ENCODE data around the gene MT1E.
"Not testable (repeated sequence)": the region's sequence is repeated elsewhere in the genome, so short reads cannot be mapped to it uniquely, and the experiment has no call there.

The MT1E gene

DNA sequence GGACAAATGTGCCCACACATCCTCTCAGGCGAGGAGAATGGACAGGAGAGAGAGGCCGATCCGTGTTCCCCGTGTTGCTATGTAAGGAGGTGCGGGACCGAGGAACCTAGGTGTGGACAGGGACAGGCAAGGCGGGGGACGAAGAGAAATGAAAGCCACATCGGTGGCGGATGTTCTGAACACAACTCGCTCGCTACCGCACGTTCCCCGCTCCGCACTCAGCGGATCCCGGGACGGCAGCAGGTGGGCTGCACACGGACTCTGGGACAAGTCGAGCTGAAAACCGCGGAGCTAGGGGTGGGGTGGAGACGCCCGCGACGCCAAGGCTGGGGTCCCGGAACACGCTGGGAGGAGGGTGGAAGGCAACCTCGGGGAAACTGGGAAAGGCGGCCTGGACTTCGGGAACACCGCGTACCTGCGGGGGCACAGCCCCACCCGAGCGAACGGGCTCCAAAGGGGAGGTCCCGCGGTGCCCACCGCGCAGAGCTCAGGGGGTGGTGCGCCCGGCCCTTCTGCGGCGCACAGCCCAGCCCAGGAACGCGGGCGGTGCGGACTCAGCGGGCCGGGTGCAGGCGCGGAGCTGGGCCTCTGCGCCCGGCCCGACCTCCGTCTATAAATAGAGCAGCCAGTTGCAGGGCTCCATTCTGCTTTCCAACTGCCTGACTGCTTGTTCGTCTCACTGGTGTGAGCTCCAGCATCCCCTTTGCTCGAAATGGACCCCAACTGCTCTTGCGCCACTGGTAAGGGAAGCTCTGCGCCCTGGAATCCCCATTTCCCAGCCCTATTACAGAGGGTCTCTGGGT, at the start of gene MT1E:
TSS of gene MT1E (plus strand) at position 642 of the 803 bp plus-strand sequence. CDS start at position 713, 71 bp downstream.
- DNase-seq (ENCODE audit: low read depth in 2 of 2): peak; percentile 61 to 63

DNA sequence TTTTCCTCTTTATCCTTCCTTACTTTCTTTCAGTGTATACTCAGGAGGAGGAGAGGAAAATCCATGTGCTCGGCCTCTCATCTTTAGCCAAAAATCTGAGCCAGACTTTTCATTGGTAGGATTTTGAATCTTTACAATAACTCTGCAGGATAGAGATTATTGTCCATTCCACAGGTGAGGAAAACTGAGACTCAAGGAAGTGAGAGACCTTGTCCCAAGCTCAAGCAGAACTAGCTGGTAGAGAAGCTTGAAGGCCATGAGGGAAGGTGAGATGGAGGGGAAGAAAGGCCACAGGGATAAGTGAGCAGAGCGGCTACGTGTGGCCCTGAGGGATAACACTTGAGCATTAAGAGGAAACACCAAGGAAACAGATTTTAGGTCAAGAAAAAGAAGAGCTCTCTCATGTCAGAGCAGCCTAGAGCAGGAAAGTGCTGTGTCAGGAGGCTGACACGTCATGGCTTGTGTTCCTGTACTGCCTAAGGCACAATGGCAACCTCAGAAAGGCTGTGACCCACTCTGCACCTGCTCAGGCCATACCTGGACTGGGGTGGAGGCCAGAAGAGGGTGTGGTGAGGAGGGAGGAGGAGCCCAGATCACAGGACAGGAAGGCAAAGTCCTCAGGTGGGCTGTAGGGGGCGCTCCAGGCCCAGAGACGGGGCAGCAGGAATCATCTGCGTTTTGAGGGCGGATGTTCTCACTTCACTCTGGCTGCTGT, 48.8 kb upstream of the MT1E start:
- peak; percentile 9 to 17 for DNase-seq (ENCODE audit: low read depth in 2 of 2)

DNA sequence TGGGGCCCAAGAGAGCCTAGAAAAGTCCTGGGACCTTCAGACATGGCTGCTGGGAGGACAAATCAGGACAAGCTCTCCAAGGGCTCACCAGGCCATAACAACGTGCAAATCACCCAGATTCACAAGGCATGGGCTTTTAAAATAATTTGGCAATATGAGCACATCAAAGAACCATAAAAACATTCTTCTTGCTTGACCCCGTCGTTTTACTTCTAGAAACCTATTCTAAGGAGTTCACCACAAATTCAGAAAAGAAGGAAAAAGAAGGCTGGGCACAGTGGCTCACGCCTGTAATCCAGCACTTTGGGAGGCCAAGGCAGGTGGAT, 48.3 kb upstream of the MT1E start:
- no peak for DNase-seq (ENCODE audit: low read depth in 2 of 2)

DNA sequence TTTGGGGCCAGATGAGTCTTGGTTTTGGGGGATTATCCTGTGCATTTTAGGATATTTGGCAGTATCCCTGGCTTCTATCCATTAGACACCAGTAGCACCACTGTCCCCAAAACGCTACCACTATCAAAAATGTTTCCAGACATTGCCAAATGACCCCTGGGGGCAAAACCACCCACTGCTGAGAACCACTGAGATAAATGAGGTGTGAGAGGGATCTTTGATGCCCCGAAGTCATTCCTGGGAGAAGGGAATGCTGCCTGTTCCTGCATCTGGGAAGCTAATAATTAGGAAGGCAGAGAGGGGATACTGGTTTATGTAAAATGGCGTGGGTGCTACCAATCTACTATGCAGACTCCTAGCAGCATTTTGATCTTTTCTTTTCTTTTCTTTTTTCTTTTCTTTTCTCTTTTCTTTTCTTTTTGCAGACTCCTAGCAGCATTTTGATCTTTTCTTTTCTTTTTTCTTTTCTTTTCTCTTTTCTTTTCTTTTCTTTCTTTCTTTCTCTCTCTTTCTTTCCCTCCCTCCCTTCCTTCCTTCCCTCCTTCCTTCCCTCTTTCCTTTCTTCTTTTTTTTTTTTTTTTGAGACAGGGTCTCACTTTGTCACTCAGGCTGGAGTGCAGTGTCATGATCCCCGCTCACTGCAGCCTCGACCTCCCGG, 45.1 kb upstream of the MT1E start:
- no peak for DNase-seq (ENCODE audit: low read depth in 2 of 2)

DNA sequence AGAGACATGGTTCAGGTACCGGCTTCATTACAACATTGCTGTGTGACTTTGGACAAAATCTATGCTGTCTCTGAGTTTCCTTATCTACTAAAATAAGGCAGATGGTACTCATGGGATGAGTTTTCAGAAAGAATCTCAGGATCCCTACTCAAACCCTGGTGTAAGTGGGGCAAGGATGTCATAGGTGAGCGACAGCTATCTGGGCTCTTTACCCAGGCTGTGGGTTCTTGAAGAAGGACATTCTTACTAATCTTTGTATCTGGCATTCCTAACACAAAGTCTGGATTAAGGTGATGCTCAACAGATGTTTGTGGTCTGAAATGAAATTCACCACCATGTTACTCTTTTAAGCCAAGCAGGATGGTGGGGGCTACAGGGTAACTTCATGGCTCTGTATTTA, 42.7 kb upstream of the MT1E start:
- DNase-seq (ENCODE audit: low read depth in 2 of 2): not testable (repeated sequence)

DNA sequence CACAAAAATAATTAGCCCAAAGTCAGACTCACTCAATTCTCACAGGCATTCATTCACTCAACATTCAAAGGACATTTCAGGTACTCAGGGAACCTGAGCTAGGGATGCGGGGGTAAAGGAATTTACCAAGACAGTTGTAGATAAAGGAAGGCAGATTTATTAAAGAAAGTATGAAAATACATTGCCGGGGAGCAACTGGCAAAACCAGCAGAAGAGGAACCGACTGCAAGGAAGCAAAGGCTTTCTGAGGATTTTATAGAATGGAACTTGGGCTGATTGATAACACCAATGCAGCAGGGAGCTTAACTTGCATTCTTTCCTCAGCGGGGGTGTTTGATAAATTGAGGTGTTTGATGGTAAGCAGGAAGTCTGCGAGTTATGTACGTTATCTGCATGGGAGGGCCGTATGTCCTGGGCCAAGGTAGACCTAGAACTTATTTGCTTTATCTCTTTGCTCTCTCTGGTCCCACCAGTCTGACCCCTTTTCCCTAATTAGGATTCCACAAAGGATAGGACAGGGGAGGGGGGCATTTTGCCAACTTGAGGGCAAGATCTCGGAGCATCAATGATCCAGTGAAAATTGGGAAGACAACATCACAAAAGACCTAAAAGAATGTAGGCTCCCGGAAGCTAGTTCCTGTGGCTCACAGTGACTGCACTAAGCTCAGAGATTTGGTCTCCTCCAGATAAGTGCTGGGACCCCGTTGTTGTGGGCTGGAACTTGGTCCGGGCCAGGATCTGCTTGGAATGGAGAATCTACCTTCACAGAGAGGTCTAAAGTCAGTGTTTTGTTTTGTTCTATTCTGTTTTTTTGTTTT, 42.0 kb upstream of the MT1E start:
- no peak for DNase-seq (ENCODE audit: low read depth in 2 of 2)

DNA sequence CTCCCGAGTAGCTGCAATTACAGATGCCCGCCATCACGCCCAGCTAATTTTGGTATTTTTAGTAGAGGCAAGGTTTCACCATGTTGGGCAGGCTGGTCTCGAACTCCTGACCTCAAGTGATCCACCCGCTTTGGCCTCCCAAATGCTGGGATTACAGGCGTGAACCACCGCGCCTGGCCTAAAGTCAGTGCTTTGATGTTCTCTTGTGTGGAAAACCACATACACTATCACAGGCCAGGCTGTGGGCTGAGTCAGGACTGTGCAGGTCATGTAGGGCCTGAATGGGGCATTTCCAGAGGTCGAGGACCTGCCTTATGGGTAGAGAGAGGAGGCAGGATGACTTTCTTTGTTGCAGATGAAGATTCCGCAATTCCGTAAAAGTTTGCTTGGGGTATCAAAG, 41.3 kb upstream of the MT1E start:
- DNase-seq (ENCODE audit: low read depth in 2 of 2): no peak

DNA sequence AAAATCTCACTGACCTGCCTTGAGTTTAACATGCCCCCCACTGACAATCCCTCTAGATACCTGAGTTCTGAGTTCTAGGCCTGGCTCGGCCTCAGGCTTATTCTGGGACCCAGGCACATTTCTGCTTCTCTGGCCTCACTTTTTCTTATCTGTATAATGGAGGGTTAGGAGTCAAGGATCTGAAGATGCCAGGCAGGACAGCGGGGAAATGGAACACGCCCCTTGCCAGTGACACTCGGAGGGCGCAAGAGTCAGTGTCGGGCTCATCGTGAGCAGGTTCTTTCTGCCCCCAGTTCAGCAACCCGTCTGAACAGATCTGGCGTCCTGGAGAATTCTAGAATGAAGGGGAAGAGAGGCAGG, 36.8 kb upstream of the MT1E start:
- DNase-seq (ENCODE audit: low read depth in 2 of 2): no peak

DNA sequence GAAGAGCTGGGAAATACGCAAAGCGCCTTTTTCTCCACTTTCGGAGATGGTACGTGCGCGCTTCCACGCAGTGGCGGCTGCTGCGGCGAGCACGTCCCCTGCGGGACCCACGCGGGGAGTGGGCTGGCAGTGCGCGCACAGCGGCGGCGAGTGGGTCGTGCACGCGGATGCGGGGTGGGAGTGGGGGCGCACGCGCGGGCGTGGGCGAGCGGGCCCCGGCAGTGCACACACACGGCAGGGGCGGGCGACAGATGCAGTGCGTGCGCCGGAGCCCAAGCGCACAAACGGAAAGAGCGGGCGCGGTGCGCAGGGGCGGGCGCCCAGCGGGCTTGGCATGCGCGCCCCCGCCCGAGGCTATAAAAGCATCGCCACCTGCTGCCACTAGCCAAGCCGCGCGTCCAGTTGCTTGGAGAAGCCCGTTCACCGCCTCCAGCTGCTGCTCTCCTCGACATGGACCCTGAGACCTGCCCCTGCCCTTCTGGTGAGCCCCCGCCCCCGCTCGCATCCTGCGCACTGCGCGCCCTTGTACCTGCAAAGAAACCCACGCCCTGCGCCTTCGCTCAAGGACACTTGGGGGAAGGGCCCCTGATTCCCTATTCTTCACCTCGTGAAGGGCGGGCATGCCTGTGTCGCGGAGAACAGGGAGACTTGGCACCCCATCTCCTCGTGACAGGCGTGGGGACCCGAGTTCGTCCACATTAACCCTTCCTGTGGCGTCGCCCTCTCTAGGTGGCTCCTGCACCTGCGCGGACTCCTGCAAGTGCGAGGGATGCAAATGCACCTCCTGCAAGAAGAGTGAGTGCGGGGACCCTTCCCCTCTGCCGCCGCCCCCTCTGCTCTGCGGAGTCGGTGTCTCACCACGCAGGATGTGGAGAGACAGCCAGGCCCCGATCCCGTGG, 36.2 kb upstream of the MT1E start, which contains the start of gene MT3:
TSS of gene MT3 (plus strand) at position 388 of the 899 bp plus-strand sequence. CDS start at position 451, 63 bp downstream.
- DNase-seq (ENCODE audit: low read depth in 2 of 2): no peak

DNA sequence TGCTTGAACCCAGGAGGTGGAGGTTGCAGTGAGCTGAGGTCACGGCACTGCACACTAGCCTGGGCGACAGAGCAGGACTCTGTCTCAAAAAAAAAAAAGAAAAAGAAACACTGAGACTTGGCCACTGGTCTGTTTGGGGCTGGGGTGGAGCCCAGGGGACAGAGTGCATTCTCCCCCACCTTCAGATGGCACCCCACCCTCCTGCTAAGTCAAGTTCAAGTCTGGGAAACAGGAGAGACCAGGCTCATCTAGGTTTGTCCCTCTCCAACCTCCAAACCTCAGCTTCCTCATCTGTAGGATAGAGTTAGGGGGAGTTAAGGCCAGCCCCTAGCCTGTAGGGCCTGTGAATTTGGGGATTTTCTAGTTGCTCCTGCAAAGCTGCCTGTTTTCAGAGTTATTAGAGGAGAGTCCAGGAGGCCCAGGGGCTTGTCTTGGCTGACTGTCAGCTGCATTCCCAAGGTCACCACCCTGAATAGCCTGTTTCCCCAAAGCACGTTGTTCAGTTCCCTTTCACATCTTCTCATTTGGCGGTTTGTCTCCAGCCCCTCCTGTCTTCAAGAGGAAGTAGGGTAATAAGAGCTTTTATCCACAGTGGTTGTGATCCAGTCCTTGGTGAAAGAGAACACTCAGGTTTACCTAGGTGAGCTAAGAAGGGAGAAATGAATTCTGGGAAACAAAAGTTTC, 34.1 kb upstream of the MT1E start:
- no peak for DNase-seq (ENCODE audit: low read depth in 2 of 2)

DNA sequence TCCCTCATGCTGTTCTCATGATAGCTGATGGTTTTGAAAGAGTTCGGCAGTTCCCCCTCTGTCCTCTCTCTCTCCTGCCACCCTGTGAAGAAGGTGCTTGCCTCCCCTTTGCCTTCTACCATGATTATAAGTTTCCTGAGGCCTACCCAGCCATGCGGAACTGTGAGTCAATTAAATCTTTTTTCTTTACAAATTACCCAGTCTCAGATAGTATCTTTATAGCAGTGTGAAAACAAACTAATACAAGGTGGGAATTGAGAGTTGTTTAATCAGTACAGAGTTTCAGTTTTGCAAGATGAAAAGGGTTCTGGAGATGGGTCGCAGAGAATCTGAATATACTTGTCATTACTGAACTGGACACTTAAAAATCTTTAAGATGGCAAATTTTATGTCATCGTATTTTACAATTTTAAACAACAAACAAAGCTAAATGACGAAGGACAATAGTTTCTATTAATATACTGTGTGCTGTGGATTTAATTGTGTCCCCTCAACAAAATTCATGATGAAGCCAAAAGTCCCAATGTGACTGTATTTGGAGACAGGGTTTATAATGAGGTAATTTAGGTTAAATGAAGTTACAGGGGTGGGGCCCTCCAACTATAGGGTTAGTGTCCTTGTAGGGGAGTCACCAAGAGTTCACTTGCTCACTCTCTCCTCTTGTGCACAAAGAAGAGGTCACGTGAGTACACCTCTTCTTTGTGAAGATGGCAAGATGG, 31.8 kb upstream of the MT1E start:
- DNase-seq (ENCODE audit: low read depth in 2 of 2): no peak

DNA sequence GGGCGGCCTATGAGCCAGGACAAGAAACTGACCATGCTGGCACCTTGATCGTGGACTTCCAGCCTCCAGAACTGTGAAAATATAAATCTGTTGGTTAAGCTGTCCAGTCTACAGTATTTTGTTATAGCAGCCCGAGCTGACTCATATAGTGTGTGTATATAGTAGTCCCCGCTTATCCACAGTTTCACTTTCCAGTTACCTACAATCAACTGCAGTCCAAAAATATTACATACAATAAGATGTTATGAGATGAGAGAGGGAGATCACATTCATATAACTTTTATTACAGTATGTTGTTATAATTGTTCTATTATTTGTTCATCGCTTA, 31.3 kb upstream of the MT1E start:
- DNase-seq (ENCODE audit: low read depth in 2 of 2): no peak

DNA sequence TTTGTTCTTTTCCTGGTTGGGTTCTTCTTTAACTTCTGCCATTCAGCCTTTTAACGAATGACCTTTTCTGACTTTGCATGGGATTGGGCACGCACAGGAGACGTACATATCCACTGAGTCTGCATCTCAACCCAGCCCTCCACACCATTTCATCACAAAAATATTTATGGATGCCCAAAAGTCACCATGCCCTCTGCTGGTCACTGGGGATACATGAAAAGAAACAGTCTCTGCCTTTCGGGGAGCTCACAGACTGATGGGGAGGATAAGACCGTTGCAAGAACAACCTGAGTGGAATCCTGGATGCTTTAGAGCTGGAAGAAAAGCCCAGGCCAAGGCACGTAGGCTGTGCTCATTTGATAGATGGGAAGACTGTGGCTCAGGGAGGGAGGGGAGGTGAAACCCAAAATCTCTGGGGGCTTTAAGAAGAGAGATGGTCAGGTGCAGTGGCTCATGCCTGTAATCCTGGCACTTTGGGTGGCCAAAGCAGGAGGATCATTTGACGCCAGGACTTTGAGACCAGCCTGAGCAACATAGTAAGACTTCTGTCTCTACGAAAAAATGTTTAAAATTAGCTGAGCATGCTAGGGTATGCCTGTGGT, 25.1 kb upstream of the MT1E start:
- DNase-seq (ENCODE audit: low read depth in 2 of 2): no peak

DNA sequence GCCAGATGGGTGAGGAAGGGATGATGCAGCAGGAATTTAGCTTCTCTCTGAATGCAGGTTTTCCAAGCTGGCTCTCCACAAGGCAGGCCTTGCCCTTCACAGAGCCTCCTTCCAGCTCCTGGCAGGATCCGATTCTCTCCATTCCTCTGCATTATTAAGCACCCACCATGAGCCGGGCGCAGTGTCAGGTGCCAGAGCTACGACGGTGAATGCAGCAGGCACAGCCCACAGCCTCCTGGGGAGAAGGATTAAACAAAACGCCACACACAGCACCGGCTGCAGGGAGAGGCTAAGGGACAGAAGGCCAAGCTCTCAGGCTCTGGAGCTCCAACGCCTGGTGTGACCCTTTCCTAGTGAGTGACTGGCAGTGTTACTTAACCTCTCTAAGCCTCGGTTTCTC, 24.3 kb upstream of the MT1E start:
- no peak for DNase-seq (ENCODE audit: low read depth in 2 of 2)

DNA sequence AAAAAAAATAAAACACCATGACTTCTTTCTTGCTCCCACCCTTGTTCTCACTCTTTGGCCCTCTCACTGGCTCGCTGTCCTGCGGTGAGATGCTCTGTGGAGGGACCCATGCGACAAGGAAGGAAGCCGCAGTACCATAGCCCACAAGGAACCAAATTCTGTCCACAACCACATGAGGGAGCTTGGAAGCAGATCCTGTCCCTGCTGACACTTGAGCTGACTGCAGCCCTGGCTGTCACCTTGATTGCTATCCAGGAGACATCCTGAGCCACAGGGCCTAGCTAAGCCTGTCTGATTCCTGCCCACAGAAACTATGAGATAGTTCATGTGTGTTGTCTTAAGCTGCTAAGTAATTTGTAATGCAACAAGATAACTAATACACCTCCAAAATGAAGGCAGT, 22.0 kb upstream of the MT1E start:
- no peak for DNase-seq (ENCODE audit: low read depth in 2 of 2)

DNA sequence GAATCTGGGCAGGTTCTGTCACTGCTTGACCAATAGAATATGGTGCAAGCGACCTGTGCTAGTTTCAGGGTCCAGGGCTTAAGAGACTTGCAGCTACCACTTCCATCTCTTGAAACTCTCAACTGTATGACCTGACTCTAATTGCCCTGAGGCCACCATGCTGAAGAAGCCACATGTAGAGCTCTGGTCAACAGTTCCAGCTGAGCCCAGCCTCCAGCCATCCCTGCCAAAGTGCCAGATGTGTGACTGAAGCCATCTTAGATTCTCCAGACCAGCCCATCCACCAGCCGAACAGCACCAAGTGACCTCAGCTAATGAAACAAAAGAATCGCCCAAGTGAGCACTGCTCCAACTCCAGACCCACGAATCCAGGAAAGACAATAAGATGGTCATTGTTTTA, 20.6 kb upstream of the MT1E start:
- no peak for DNase-seq (ENCODE audit: low read depth in 2 of 2)

DNA sequence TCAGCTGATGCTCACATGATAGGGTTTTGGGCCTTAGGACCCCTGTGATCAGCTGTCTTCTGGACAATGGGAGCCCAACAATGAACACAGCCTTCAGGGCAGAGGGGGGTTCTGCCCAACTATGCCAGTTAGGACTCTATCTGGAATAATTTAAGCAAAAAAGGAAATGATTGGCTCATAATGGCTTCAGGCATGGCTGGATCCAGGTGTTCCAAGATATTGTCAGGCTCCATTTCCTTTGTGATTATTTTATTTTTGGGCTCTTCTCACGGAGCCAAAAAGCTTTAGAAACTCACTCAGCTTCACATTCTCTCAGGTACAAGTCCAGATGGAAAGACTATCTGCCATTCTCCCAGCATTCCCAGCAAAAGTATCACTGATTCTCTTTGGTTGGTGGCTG, 20.1 kb upstream of the MT1E start:
- DNase-seq (ENCODE audit: low read depth in 2 of 2): no peak

DNA sequence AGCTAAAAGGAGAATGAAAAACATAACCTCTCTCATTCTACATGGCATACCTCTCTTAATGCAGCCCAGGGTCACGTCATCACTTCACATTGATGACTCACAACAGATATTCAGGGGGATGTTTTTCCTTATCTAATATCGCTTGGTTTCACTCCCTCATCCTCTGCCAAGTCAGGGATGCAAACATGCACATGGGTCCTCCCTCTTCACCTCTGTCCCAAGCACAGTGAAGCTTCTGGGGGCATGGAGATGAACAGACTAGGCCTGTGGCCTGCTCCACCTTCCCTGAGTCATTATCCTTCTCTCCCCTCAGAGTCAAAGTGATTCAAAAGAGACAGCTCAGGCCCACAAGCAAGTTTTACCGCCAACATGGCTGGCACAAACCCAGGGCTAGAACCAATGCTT, 19.5 kb upstream of the MT1E start:
- DNase-seq (ENCODE audit: low read depth in 2 of 2): no peak

DNA sequence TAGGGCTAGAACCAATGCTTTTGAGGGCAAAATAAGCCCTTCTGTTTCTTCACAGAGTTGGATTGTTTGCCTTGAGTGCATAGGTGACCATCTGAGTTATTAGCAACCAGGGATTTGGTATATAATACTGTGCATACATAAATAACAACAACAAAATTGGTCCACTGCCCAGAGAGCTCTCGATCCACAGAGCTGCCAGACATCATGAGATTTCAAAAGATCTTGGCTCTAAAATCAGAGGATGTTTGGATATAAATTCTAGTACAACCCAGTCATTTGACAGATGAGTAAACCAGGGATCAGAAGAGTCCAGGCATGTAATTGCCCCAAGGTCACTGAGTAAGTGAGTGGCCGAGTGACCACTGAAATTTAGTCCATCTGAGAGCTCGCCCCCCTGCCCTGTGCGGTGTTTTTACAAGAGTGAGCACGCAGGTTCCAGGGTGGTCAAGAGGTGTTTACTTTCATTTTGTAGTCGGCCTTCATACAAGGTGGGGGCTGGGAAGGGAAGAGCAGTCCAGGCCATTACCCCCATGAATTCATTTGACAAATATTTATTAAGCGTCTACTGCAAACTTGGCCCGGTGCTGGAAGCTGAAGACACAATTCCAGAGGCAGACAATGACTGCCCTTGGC, 19.0 kb upstream of the MT1E start:
- DNase-seq (ENCODE audit: low read depth in 2 of 2): no peak
